ENCODE data around the gene RFC2. TPM values are rescaled to one million over a fixed set of nuclear protein-coding genes. Genes with fewer than 3 reads are reported as not detected.

The RFC2 gene
- total RNA-seq, 1 experiment from 2014 or later = 73.6 TPM

- Mint-ChIP-seq H3K9me3 (no peaks in the 10 kb centered on the region; a peak in 1 of 5 replicates), H3K36me3 (ENCODE audit: insufficient read depth in 1 of 3, low read depth in 3 of 3) (no peaks in the 10 kb centered on the region), H3K27me3 (ENCODE audit: low read depth) (peaks cover 4% of the 10 kb centered on the region), H3K4me3 (no peak overlapping the region; a peak in 1 of 5 replicates), H3K4me1 (peaks cover 18 to 30% of the 10 kb centered on the region in 2 experiments), H3K27ac (peak overlapping the region in 1 of 3 experiments; percentile 88; a peak in 4 of 7 replicates)
- Histone ChIP-seq H3K4me1 (ENCODE audit: insufficient read depth, low read length) (no peaks in the 10 kb centered on the region; the same call in 1 of the 2 replicates), H3K4me2 (ENCODE audit: insufficient read depth, insufficient read length, low read length) (no peak overlapping the region), H2BK12ac (ENCODE audit: insufficient read length, low read depth, low read length) (no peak overlapping the region), H2AK5ac (ENCODE audit: insufficient read length, low read length) (no peak overlapping the region), H3K9me3 (ENCODE audit: control insufficient read depth, low read depth, low read length) (no peaks in the 10 kb centered on the region), H2BK20ac (ENCODE audit: low read depth, low read length, poor library complexity, severe bottlenecking) (no peak overlapping the region), H2BK15ac (ENCODE audit: low read depth, low read length) (no peak overlapping the region), H3K23me2 (ENCODE audit: insufficient read length, low read depth, low read length, poor library complexity, severe bottlenecking) (no peaks in the 10 kb centered on the region), H3T11ph (ENCODE audit: low read length) (no peak overlapping the region), H2AFZ (ENCODE audit: low read length) (no peak overlapping the region), H4K5ac (ENCODE audit: insufficient read length, low read depth, low read length) (no peak overlapping the region), H4K91ac (ENCODE audit: insufficient read length, low read depth, low read length) (no peak overlapping the region), H3K4ac (ENCODE audit: low read depth, low read length) (no peak overlapping the region), H3K79me1 (ENCODE audit: insufficient read depth, low read depth, low read length, poor library complexity, severe bottlenecking) (no peaks in the 10 kb centered on the region), H2BK120ac (ENCODE audit: low read depth, low read length, poor library complexity, severe bottlenecking) (no peak overlapping the region), H4K8ac (replicated peaks; ENCODE audit: insufficient read length, low read depth, low read length) (no peak overlapping the region), H3K79me2 (ENCODE audit: insufficient read depth, low read length) (no peaks in the 10 kb centered on the region), H4K20me1 (ENCODE audit: control insufficient read depth, insufficient read depth, insufficient read length) (no peaks in the 10 kb centered on the region), H3K27me3 (ENCODE audit: insufficient read depth, low read length) (no peaks in the 10 kb centered on the region), H3K9ac (ENCODE audit: extremely low read depth, insufficient read length, low read length) (no peak overlapping the region), H3K23ac (ENCODE audit: insufficient read length, low read depth, low read length) (no peak overlapping the region), H3K27ac (ENCODE audit: insufficient read length, low read depth, low read length) (no peak overlapping the region), H3K14ac (ENCODE audit: insufficient read depth, low read length) (no peak overlapping the region), H3K18ac (ENCODE audit: insufficient read length, low read depth, low read length) (no peak overlapping the region), H3K56ac (ENCODE audit: insufficient read length, low read depth, low read length) (no peak overlapping the region), H2BK5ac (ENCODE audit: insufficient read length, low read length) (no peak overlapping the region)
- no CpG with 5 or more reads among the region's 6 CpGs for WGBS (ENCODE audit: extremely low coverage, insufficient read length, low lambda C conversion rate)
- TF ChIP-seq CTCF (conservative IDR thresholded peaks at IDR 0.05) = peak; percentile 88
- DNase-seq = peak; percentile 81
Observed at GRCh38 chr7:74275401-74275881, 21.2 kb upstream of the RFC2 start.

All from H9 (cell line).